CD14-positive monocyte (primary cell): Measurements from ENCODE around the gene ZBTB7C. TPM values are rescaled to one million over a fixed set of nuclear protein-coding genes. Genes with fewer than 3 reads are reported as not detected.

Experiments used
- DNase-seq, 3 donors: peaks; one replicate each; pipeline ENCODE4 v3.0.0-alpha.2; 2011 to 2022
- H2AFZ ChIP-seq: 2 replicates; pipeline ENCODE4 v1.6.0; 2012; ENCODE audit warnings: mild to moderate bottlenecking, low read depth, low read length, inconsistent platforms; ENCODE audit not compliant: insufficient read depth, poor library complexity, severe bottlenecking
- H3K27ac ChIP-seq, 2 donors: 1 replicate in 1 of 2; 2 replicates in 1 of 2; pipeline ENCODE4 v1.5.1; 2012 to 2013; ENCODE audit warnings: low read length in 2 of 2, control low read depth in 1 of 2, inconsistent platforms in 1 of 2, low read depth in 1 of 2, mild to moderate bottlenecking in 1 of 2
- H3K27me3 ChIP-seq, 2 donors: one replicate each; pipeline versions ENCODE4 v1.6.0 to v1.6.1; 2011 to 2013; ENCODE audit warnings: low read length in 2 of 2; ENCODE audit not compliant: control insufficient read depth in 2 of 2, insufficient read depth in 2 of 2
- H3K36me3 ChIP-seq, 2 donors: replicated peaks in 1 of 2; 1 replicate in 1 of 2; 2 replicates in 1 of 2; pipeline versions ENCODE4 v1.5.1 to v1.6.1; 2012 to 2013; ENCODE audit warnings: low read length in 2 of 2, control low read depth in 1 of 2, inconsistent platforms in 1 of 2, mild to moderate bottlenecking in 1 of 2; ENCODE audit not compliant: insufficient read depth in 2 of 2, control insufficient read depth in 1 of 2
- H3K4me1 ChIP-seq, 2 donors: 1 replicate in 1 of 2; 2 replicates in 1 of 2; pipeline versions ENCODE4 v1.5.1 to v1.6.1; 2012 to 2013; ENCODE audit warnings: low read length in 2 of 2, control low read depth in 1 of 2, inconsistent platforms in 1 of 2, mild to moderate bottlenecking in 1 of 2, moderate library complexity in 1 of 2; ENCODE audit not compliant: insufficient read depth in 2 of 2, control insufficient read depth in 1 of 2
- H3K4me2 ChIP-seq: replicated peaks from 2 replicates; pipeline ENCODE3; 2012; ENCODE audit warnings: low read length, moderate library complexity, mild to moderate bottlenecking; ENCODE audit not compliant: poor library complexity, severe bottlenecking; ENCODE audit errors: extremely low read depth
- H3K4me3 ChIP-seq, 3 experiments: fragments of 200-600 bp in 1 of 3; sonication (generic) in 1 of 3; replicated peaks in 1 of 3; 1 replicate in 2 of 3; 2 replicates in 1 of 3; pipeline ENCODE4 v1.5.1; 2011 to 2013; ENCODE audit warnings: low read length in 3 of 3, mild to moderate bottlenecking in 3 of 3, control low read depth in 2 of 3, low read depth in 2 of 3, inconsistent platforms in 1 of 3, moderate library complexity in 1 of 3
- H3K79me2 ChIP-seq: 2 replicates; pipeline ENCODE4 v1.6.0; 2012; ENCODE audit warnings: mild to moderate bottlenecking, control low read depth, inconsistent platforms, low read length, moderate library complexity; ENCODE audit not compliant: insufficient read depth
- H3K9ac ChIP-seq: 2 replicates; pipeline ENCODE4 v1.6.0; 2017; ENCODE audit warnings: low read length, mild to moderate bottlenecking; ENCODE audit not compliant: insufficient read depth, poor library complexity, severe bottlenecking
- H3K9me3 ChIP-seq, 2 donors: replicated peaks in 1 of 2; 1 replicate in 1 of 2; 2 replicates in 1 of 2; pipeline versions ENCODE4 v1.5.1 to v1.6.1; 2012 to 2013; ENCODE audit warnings: low read length in 2 of 2, control low read depth in 1 of 2; ENCODE audit not compliant: control insufficient read depth in 1 of 2, insufficient read depth in 1 of 2
- H4K20me1 ChIP-seq: 2 replicates; pipeline ENCODE4 v1.6.0; 2012; ENCODE audit warnings: mild to moderate bottlenecking, low read length, control low read depth, moderate library complexity; ENCODE audit not compliant: insufficient read depth
- H3K27ac Mint-ChIP-seq, 7 donors: one replicate each; pipeline ENCODE4 v1.8.0; 2020; ENCODE audit warnings: mild to moderate bottlenecking in 7 of 7, mixed read lengths in 7 of 7, moderate library complexity in 6 of 7, inconsistent platforms in 2 of 7
- H3K27me3 Mint-ChIP-seq, 3 donors: one replicate each; pipeline ENCODE4 v1.8.0; 2021 to 2022; ENCODE audit warnings: low read depth in 3 of 3, mild to moderate bottlenecking in 3 of 3, mixed read lengths in 3 of 3, moderate library complexity in 3 of 3, inconsistent platforms in 1 of 3
- H3K36me3 Mint-ChIP-seq, 2 donors: one replicate each; pipeline ENCODE4 v1.8.0; 2020; ENCODE audit warnings: mixed read lengths in 2 of 2, inconsistent platforms in 1 of 2, mild to moderate bottlenecking in 1 of 2
- H3K4me1 Mint-ChIP-seq: one replicate; pipeline ENCODE4 v1.8.0; 2020; ENCODE audit warnings: mild to moderate bottlenecking, mixed read lengths
- H3K4me3 Mint-ChIP-seq, 2 donors: one replicate each; pipeline ENCODE4 v1.8.0; 2020; ENCODE audit warnings: mild to moderate bottlenecking in 2 of 2, mixed read lengths in 2 of 2, moderate library complexity in 1 of 2
- H3K9me3 Mint-ChIP-seq, 7 donors: one replicate each; pipeline ENCODE4 v1.8.0; 2020 to 2022; ENCODE audit warnings: mixed read lengths in 7 of 7, mild to moderate bottlenecking in 6 of 7, moderate library complexity in 6 of 7, inconsistent platforms in 2 of 7
- WGBS: methylation state at CpG from one replicate; pipeline ENCODE4 v1.1.5; 2013; ENCODE audit warnings: missing lambda C conversion rate; ENCODE audit not compliant: insufficient coverage; 5-methylcytosine and 5-hydroxymethylcytosine counted together
- intact Hi-C, 2 donors: fragments of 100-400 bp; cut with micrococcal nuclease; formaldehyde crosslinking; loops; one replicate each; pipeline versions ENCODE4 v1.15.0 to v1.15.1; 2023
- polyA plus RNA-seq, 3 donors: library from polyadenylated mRNA; depleted of rRNA in 1 of 3; unstranded in 2 of 3; stranded (reverse) in 1 of 3; fragments of 300-500 nt in 2 of 3; fragments of >200 nt in 1 of 3; fragmentation: Illumina TruSeq in 2 of 3; gene quantifications; 1 replicate in 2 of 3; 2 replicates in 1 of 3; pipeline ENCODE4 v1.2.3, GENCODE V29; 2012 to 2021
- TF ChIP-seq, protein P1 (sequence below): fragments of 200-600 bp; IDR thresholded peaks from one replicate; pipeline ENCODE4 v1.8.0; 2022; ENCODE audit warnings: antibody characterized with exemption, mild to moderate bottlenecking

ZBTB7C gene
- polyA plus RNA-seq, 3 donors: 0.03 to 0.09 TPM; not detected in 1

- WGBS: 68% methylated on average over 2 of the region's 4 CpGs
- peaks cover 18 to 22% of the 10 kb centered on the region in 2 donors for H3K27me3 ChIP-seq
- H3K9me3 Mint-ChIP-seq: peaks cover 10 to 19% (median 16%) of the 10 kb centered on the region in 7 donors
- H3K9ac ChIP-seq: no peak overlapping the region
- H3K36me3 Mint-ChIP-seq: peaks cover 0 to 6% of the 10 kb centered on the region in 2 donors
- H3K4me2 ChIP-seq: no peak overlapping the region
- H3K27me3 Mint-ChIP-seq: peaks cover 19 to 47% (median 27%) of the 10 kb centered on the region in 3 donors
- H3K27ac ChIP-seq: no peak overlapping the region
- no peaks in the 10 kb centered on the region for H3K79me2 ChIP-seq
- H3K36me3 ChIP-seq: no peaks in the 10 kb centered on the region
- H3K27ac Mint-ChIP-seq: no peak overlapping the region
- DNase-seq: peak in 1 of 3 donors; percentile 25
- TF ChIP-seq, protein P1, sequence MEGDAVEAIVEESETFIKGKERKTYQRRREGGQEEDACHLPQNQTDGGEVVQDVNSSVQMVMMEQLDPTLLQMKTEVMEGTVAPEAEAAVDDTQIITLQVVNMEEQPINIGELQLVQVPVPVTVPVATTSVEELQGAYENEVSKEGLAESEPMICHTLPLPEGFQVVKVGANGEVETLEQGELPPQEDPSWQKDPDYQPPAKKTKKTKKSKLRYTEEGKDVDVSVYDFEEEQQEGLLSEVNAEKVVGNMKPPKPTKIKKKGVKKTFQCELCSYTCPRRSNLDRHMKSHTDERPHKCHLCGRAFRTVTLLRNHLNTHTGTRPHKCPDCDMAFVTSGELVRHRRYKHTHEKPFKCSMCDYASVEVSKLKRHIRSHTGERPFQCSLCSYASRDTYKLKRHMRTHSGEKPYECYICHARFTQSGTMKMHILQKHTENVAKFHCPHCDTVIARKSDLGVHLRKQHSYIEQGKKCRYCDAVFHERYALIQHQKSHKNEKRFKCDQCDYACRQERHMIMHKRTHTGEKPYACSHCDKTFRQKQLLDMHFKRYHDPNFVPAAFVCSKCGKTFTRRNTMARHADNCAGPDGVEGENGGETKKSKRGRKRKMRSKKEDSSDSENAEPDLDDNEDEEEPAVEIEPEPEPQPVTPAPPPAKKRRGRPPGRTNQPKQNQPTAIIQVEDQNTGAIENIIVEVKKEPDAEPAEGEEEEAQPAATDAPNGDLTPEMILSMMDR: no peak
- peaks cover 20% of the 10 kb centered on the region for H3K4me1 Mint-ChIP-seq
- peaks cover 13 to 14% of the 10 kb centered on the region in 2 donors for H3K9me3 ChIP-seq
- no peak overlapping the region for H3K4me3 ChIP-seq
- peaks cover 0 to 17% of the 10 kb centered on the region in 2 donors for H3K4me1 ChIP-seq
- no peak overlapping the region for H3K4me3 Mint-ChIP-seq
- H4K20me1 ChIP-seq: no peaks in the 10 kb centered on the region
- H2AFZ ChIP-seq: no peak overlapping the region
- intact Hi-C loops: no loop called here
Observed at GRCh38 chr18:48417985-48418384, 8.8 kb upstream of the ZBTB7C start.

DNA sequence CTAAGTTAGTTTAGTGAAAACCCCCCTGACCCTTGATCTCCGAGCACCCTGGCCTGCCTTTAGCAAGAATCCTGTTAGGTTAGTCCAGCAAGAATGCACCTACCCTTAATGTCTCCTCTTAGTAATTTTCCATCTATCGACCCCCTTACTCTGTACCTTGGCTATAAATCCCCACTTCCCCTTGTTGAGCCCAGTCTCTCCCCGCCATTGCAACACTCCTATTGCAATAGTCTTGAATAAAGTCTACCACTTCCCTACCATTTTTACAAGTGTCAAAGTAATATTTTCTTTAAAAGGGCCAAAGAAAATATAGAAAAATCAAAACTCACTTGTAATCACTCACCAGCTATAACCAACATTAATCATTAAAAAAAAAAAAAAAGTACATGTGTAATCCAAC, 4.2 kb upstream of the ZBTB7C start:
- H3K4me2 ChIP-seq: no peak overlapping the region
- H4K20me1 ChIP-seq: no peaks in the 10 kb centered on the region
- H3K4me1 ChIP-seq: peaks cover 8 to 30% of the 10 kb centered on the region in 2 donors
- no peak overlapping the region for H3K27ac ChIP-seq
- 70% methylated on average over 2 of the region's 3 CpGs for WGBS
- no peak overlapping the region for H2AFZ ChIP-seq
- peaks cover 10 to 25% (median 23%) of the 10 kb centered on the region in 7 donors for H3K9me3 Mint-ChIP-seq
- no peak overlapping the region for H3K9ac ChIP-seq
- H3K4me3 ChIP-seq: no peak overlapping the region
- H3K27me3 ChIP-seq: peaks cover 30 to 47% of the 10 kb centered on the region in 2 donors
- intact Hi-C loops: loop anchor here (5.0 kb wide), 1 partner anchor 251 kb away; no protein-coding TSS in a partner anchor
- H3K27me3 Mint-ChIP-seq: peaks cover 37 to 68% (median 40%) of the 10 kb centered on the region in 3 donors
- H3K36me3 ChIP-seq: no peaks in the 10 kb centered on the region
- peaks cover 19% of the 10 kb centered on the region for H3K4me1 Mint-ChIP-seq
- H3K27ac Mint-ChIP-seq: no peak overlapping the region
- peaks cover 15 to 26% of the 10 kb centered on the region in 2 donors for H3K9me3 ChIP-seq
- peak overlapping the region in 1 of 2 donors; percentile 51 for H3K4me3 Mint-ChIP-seq
- TF ChIP-seq, protein P1: no peak
- H3K36me3 Mint-ChIP-seq: peaks cover 4 to 10% of the 10 kb centered on the region in 2 donors
- H3K79me2 ChIP-seq: no peaks in the 10 kb centered on the region
- peak in 1 of 3 donors; percentile 5 for DNase-seq
